Measurements from ENCODE around the gene MRPL48. TPM values are rescaled to one million over a fixed set of nuclear protein-coding genes. Genes with fewer than 3 reads are reported as not detected.

MRPL48 gene
- total RNA-seq, 2 donors from 2014 or later, result 14.8 to 23.7 TPM

DNA sequence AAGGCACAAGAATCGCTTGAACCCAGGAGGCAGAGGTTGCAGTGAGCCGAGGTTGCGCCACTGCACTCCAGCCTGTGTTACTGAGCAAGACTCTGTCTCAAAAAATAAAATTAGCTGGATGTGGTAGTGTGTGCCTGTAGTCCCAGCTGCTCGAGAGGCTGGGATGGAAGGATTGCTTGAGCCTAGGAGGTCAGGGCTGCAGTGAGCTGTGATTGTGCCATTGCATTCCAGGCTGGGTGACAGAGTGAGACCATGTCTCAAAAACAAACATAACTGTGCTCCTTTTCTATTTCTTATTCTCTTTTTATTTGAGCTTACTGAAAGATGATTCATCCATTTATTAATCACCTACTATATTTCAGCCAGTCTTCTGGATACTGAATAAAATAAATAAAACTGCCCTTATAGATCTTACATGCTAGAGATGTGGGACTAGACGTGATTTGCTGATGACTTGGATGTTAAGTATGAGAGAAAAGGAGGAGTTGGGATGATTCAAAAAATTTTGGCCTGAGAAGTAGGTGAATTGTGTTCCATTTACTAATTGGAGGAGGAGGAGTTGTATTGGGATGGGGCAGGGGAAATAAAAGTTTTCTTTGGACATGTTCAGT lies 107.2 kb downstream of the MRPL48 start:
- Mint-ChIP-seq H3K27ac (no peak overlapping the region), H3K4me3 (no peak overlapping the region), H3K36me3 (ENCODE audit: low read depth) (peaks cover 8% of the 10 kb centered on the region), H3K4me1 (peaks cover 2% of the 10 kb centered on the region), H3K27me3 (no peaks in the 10 kb centered on the region)
- DNase-seq, result no peak
- ATAC-seq, result no peak
- no peaks in the 10 kb centered on the region for H3K9me3 ChIP-seq (ENCODE audit: control insufficient read depth, low read length, poor library complexity, severe bottlenecking)

DNA sequence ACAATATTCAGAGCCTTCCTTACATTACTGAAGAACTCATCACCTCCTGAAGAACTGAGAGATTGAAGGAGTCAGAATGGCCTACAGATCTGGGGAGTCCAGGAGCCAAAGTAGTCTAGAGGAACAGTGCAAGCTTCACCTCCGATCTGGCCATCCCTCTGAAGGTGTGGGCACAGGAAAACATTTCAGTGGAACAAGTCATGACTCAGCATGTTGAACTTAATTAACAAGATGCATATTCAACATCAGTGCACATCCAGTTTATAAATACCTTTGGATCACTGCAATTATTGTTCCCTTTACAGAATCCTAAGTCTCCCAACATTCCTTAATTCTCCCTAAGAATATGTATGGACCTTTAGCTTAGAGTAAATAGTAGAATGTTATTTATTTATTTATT lies 114.6 kb downstream of the MRPL48 start:
- Mint-ChIP-seq H3K36me3 (ENCODE audit: low read depth) (peaks cover 6% of the 10 kb centered on the region), H3K4me3 (no peak overlapping the region), H3K4me1 (no peaks in the 10 kb centered on the region), H3K27ac (no peak overlapping the region), H3K27me3 (no peaks in the 10 kb centered on the region)
- H3K9me3 ChIP-seq (ENCODE audit: control insufficient read depth, low read length, poor library complexity, severe bottlenecking), result no peaks in the 10 kb centered on the region
- ATAC-seq, result no peak
- no peak for DNase-seq

DNA sequence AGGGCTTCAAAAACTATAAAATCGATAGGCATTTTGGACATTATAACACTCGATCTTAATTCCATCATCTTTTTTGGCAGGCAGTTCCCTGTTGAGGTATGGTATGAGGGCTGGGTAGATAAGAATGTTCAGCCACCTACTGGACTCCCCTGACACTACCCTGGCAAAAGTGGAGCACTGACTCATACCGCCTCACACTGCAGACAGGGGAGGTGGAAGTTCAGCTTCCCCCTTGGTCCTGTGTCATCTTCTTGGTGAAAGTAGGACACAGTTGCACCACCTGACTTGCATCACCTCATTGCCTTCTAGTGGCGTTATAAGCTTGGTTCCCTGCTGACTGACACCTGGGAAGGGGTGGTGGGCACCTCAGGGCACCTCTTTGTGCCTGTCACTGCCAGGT lies 119.5 kb downstream of the MRPL48 start:
- ATAC-seq, result peak; percentile 77
- no peaks in the 10 kb centered on the region for H3K9me3 ChIP-seq (ENCODE audit: control insufficient read depth, low read length, poor library complexity, severe bottlenecking)
- Mint-ChIP-seq H3K4me3 (no peak overlapping the region), H3K27ac (peak overlapping the region; percentile 4), H3K27me3 (no peaks in the 10 kb centered on the region), H3K4me1 (peaks cover 7% of the 10 kb centered on the region), H3K36me3 (ENCODE audit: low read depth) (peaks cover 12% of the 10 kb centered on the region)
- no peak for DNase-seq

DNA sequence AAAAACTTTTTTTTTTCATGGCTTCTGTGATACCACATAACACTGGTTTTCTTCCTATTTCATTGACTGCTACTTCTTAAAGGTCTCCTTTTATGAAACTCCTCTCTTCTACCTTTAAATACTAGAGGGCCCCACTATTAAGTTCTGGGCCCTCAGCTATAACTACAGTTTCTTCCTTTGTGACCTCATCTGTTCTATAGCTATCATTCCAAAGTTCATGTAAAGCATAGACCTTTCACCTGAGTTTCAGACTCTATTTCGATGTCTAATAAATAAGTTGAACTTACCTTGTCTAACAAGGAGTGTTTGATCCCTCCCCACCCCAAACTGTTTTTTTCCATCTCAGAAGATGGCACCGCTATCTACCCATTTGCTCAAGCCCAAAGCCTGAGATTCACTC lies 124.4 kb downstream of the MRPL48 start:
- Mint-ChIP-seq H3K4me3 (no peak overlapping the region), H3K27me3 (no peaks in the 10 kb centered on the region), H3K4me1 (peaks cover 12% of the 10 kb centered on the region), H3K27ac (peak overlapping the region; percentile 77), H3K36me3 (ENCODE audit: low read depth) (peaks cover 21% of the 10 kb centered on the region)
- ATAC-seq (no peak), DNase-seq (no peak)
- no peaks in the 10 kb centered on the region for H3K9me3 ChIP-seq (ENCODE audit: control insufficient read depth, low read length, poor library complexity, severe bottlenecking)

DNA sequence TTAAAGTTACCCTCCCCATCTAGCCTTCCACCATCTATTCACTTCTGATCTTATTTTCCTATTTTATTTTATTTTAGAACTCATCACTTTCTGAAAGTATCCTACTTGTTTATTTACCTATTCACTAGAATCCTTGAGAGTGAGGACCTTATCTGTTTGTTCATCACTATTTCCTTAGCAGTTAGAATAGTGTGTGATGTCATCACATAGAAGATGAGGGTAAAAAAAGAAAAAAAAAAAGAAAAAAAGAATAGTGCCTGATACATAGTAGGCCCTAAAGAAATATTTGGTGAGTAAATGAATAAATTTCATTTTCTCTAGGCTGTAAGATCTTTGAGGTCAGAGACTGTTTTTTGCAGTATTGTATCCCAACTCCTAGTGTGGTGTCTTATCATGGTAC lies 125.8 kb downstream of the MRPL48 start:
- no peak for ATAC-seq
- peaks cover 21% of the 10 kb centered on the region for H3K36me3 Mint-ChIP-seq (ENCODE audit: low read depth)

DNA sequence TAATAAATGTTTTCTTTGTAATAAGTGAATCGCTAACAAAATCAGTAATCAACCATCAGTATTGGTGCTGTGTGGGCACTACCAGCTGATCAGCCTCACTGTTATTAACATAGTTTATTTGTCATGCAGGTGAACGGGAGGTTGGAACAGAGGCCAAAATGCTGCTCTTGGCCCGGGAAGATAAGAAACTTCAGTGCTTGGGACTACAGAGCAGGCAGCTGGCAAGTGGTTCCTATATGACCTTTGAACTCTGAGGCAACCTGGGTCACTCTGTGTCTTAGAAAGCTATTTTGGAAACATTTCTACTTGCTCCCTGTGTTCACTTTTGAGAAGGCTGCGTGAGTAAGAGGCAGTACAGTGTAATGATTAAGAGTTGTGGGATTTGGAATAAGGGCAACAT lies 126.6 kb downstream of the MRPL48 start:
- DNase-seq (no peak), ATAC-seq (no peak)
- H3K36me3 Mint-ChIP-seq (ENCODE audit: low read depth), result peaks cover 24% of the 10 kb centered on the region
- no peak overlapping the region for H3K4me3 Mint-ChIP-seq
- no peak overlapping the region for H3K27ac Mint-ChIP-seq
- no peaks in the 10 kb centered on the region for H3K9me3 ChIP-seq (ENCODE audit: control insufficient read depth, low read length, poor library complexity, severe bottlenecking)
- peaks cover 12% of the 10 kb centered on the region for H3K4me1 Mint-ChIP-seq
- no peaks in the 10 kb centered on the region for H3K27me3 Mint-ChIP-seq

More for the DNA sequence above, 125.8 kb downstream of the MRPL48 start:
- no peak overlapping the region for H3K27ac Mint-ChIP-seq
- H3K4me3 Mint-ChIP-seq, result no peak overlapping the region
- H3K9me3 ChIP-seq (ENCODE audit: control insufficient read depth, low read length, poor library complexity, severe bottlenecking), result no peaks in the 10 kb centered on the region
- H3K27me3 Mint-ChIP-seq, result no peaks in the 10 kb centered on the region
- H3K4me1 Mint-ChIP-seq, result peaks cover 12% of the 10 kb centered on the region
- DNase-seq, result no peak

Other genes with a start within 250 kb of the MRPL48 start
- gene FAM168A, start 189.8 kb upstream of the MRPL48 start, total RNA-seq, result 10 to 100 TPM; 21.1 to 22.2 TPM
- gene PLEKHB1, start 141.3 kb upstream of the MRPL48 start, total RNA-seq, result 10 to 100 TPM; 26.5 to 33.8 TPM
- gene RAB6A, start 26.8 kb upstream of the MRPL48 start, total RNA-seq, result 10 to 100 TPM; 63.8 to 70.3 TPM
- 10 to 100 TPM; 26.8 to 28.7 TPM for gene COA4, start 89.0 kb downstream of the MRPL48 start, total RNA-seq
- 10 to 100 TPM; 11.4 to 14.8 TPM for gene PAAF1, start 89.1 kb downstream of the MRPL48 start, total RNA-seq
- gene DNAJB13, start 163.2 kb downstream of the MRPL48 start, total RNA-seq, result under 1 TPM in 1 of 2 donors, not detected in 1; 0.40 TPM
- 100 to 1,000 TPM; 701 to 919 TPM for gene UCP2, start 195.0 kb downstream of the MRPL48 start, total RNA-seq
- gene UCP3, start 221.2 kb downstream of the MRPL48 start, total RNA-seq, result 1 to 10 TPM; 5.5 to 6.0 TPM

Measured in T-helper 17 cell (primary cell).